Activated CD8-positive, alpha-beta memory T cell treated with anti-CD3 and anti-CD28 coated beads, Interleukin-2, amount 50 U/mL, for 24 hours (primary cell): ENCODE measurements around the gene ESPL1.
A peak's percentile ranks its signal among the peaks of the same experiment; 100 is the strongest.
"Not testable (repeated sequence)": the region's sequence is repeated elsewhere in the genome, so short reads cannot be mapped to it uniquely, and the experiment has no call there.

Source experiments
- DNase-seq: peaks from one replicate; pipeline ENCODE4 v3.0.0-alpha.2; 2020; ENCODE audit errors: extremely low read depth

ESPL1 gene

DNA sequence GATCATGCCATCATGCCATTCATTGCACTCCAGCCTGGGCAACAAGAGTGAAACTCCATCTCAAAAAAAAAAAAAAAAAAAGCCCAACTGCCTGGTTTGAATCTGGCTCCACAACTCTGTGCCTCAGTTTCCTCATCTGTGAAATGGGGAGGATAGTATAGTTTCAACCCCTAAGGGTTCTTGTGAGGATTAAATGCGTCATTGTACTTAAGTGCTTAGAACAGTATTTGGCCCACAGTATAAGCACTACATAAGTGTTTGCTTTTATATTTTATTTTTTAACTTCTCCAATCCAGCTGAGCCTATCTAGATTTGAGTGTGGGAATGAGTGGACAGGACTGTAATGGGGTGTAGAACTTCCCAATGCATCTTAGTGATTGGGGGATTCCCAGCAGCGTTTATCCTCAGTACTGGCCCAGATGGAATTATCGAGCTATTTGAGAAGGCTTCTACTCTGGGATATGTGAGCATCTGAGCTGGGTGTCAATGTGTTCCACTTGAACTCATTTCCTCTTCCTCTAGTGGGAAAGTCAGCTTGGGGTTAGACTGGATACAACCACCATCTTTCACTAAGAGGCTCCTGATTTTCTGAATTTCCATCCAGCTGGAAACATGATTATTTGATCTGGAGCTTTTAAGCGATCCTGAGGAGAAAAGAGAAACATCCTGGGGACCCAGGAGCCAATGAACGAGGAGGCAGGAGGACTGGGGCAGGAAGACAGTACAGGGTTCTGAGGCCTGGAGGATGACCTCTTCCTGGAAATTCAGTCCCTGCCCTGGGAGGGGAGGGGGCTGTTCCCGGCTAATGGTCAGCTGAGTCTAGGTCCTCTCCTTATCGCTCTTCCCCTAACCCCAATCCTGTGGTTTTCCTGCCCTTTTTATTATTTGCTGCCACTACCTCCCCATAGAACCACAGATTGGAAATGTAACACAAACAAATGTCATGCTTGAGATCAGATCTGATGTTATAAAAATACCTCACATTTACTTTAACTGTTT lies 9.3 kb upstream of the ESPL1 start:
- no peak for DNase-seq

DNA sequence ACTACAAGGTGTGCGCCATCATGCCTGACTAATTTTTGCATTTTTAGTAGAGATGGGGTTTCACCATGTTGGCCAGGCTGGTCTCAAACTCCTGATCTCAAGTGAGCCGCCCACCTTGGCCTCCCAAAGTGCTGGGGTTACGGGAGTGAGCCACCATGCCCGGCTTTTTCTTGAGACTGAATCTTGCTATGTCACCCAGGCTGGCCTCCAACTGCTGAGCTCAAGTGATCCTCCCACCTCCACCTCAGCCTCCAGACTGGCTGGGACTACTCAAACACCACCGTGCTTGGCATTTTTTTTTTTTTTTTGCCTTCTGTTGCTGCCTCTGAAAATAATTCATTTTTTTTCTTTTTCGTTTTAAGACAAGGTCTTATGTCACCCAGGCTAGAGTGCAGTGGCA lies 8.2 kb upstream of the ESPL1 start:
- DNase-seq = no peak

DNA sequence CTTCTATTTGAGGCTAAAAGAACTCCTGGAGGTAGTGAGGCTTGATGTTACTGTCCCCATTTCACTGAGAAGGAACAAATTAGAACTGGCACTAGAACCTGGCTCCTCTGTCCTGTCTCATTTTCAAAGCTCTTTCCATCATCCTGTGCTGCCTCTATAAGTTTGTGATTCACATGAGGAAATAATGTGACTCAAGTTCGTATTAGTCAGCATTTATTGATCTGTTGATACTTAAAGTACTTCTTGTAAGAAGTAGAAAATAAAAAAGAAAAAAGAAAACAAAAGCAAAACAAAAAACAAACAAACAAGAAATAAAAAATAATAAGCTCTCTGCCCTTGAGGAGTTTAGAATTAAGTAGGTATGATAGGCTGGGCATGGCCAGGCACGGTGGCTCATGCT lies 2.3 kb upstream of the ESPL1 start:
- no peak for DNase-seq

DNA sequence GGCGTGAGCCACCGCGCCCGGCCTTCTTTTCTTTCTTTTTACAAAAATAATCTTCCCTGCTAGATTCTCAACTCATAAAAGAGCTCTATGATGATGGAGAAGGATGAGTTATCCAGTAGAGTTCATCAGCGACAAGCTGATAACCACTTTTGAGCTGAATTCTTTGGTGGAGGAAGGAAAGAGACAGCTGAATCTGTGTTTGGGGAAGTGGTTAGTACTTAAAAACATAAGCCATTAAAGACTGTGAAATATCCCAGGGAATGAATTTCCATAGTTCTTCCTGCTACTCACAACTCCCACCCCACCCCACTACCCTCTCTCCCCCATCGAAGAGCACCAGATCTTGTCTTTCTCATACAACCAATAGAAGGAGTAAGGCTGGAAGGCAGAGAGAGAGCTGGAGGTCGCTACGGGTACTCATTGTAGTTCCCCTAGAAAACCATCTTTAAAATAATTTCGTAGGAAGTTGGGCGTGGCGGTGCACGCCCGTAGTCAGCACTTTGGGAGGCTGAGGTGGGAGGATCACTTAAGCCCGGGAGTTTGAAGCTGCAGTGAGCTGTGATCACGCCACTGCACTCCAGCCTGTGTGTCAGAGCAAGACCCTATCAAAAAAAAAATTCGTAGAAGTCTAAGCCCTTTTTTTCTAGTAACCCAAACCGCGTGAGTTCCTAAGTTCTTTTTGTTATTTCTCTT lies 647 bp upstream of the ESPL1 start:
- DNase-seq = no peak

DNA sequence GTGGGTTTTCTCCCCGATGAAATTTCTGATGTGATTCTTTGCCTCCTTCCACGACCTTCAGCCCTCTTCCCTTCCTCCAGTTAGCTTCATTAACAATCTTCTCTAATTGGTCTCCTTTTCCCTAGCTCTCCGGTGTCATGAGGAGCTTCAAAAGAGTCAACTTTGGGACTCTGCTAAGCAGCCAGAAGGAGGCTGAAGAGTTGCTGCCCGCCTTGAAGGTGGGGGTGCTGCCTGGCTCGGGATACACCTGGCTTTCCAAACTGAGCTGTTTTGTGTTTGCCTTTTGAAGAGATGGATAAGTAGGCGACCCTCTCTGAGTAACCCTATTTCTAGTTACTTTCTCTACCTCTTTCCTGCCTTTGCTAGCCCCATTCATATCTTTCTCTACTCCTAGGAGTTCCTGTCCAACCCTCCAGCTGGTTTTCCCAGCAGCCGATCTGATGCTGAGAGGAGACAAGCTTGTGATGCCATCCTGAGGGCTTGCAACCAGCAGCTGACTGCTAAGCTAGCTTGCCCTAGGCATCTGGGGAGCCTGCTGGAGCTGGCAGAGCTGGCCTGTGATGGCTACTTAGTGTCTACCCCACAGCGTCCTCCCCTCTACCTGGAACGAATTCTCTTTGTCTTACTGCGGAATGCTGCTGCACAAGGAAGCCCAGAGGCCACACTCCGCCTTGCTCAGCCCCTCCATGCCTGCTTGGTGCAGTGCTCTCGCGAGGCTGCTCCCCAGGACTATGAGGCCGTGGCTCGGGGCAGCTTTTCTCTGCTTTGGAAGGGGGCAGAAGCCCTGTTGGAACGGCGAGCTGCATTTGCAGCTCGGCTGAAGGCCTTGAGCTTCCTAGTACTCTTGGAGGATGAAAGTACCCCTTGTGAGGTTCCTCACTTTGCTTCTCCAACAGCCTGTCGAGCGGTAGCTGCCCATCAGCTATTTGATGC lies 797 bp downstream of the ESPL1 start:
- DNase-seq = no peak

DNA sequence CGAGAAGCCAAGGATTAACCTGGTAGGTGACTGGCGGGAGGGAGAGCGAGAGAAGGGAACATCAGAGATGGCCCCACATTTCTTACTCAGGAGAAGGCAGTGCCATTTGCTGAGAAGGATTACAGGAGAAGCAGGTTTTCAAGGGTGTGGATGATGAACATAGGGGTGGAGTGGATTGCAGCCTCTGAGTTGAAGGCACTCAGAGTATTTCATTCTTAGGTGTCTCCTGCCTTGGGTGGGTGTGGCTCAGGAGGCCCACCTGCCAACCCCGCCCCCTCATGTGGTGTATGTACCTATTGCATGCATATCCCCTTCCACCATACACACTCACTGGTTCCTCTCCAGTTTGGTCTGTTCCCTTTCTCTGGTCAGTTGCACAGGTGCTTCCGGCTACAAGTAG lies 6.3 kb downstream of the ESPL1 start:
- no peak for DNase-seq

DNA sequence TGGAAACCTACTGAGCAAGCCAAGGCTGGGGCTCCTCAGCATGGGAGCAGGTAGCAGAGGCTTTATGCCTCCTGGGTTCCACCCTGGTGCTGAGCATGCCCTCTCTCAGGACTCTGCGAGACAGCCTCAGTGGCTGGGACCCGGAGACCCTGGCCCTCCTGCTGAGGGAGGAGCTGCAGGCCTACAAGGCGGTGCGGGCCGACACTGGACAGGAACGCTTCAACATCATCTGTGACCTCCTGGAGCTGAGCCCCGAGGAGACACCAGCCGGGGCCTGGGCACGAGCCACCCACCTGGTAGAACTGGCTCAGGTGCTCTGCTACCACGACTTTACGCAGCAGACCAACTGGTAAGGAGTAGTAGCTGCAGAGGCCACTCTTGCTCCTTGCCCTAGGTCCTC lies 8.4 kb downstream of the ESPL1 start:
- no peak for DNase-seq

DNA sequence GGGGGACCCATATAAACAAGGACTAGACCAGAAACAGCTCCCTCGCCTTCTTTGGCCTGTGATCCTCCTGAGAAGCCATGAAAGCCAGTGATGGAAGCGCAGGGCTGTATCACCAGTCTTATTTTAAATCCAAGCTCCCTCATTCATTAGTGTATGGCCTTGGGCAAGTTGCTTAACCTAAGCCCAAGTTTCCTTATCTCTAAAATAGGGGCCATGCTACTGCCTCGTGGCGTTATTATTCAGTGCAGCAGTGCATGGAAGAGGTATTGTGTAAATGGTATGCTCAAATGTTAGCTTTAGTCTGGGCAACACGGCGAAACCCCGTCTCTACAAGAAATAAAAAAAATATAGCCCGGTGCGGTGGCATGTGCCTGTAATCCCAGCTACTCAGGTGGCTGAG lies 9.9 kb downstream of the ESPL1 start:
- DNase-seq = no peak

DNA sequence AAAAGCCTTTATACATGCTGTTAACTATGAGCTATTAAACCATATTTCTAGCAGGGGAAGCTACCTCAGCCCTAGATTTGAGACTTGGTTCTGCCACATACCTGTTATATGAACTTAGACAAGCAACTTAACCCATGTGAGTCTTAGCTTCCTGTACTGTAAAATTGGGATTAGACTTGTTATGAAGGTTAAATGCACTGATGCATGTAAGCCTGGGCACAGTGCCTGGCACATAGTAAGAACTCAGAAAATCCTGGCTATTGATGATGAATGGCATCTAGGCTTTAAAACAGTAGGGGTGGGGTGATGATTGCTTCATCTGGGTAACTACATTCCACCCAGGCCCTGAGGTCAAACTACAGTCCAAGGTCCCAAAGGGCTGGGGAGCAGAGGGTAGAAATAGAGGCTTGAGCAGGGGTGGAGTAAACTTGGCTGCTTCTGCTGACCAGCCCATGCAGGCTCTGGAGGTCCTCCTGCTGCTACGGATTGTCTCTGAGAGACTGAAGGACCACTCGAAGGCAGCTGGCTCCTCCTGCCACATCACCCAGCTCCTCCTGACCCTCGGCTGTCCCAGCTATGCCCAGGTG lies 11.3 kb downstream of the ESPL1 start:
- DNase-seq = no peak

DNA sequence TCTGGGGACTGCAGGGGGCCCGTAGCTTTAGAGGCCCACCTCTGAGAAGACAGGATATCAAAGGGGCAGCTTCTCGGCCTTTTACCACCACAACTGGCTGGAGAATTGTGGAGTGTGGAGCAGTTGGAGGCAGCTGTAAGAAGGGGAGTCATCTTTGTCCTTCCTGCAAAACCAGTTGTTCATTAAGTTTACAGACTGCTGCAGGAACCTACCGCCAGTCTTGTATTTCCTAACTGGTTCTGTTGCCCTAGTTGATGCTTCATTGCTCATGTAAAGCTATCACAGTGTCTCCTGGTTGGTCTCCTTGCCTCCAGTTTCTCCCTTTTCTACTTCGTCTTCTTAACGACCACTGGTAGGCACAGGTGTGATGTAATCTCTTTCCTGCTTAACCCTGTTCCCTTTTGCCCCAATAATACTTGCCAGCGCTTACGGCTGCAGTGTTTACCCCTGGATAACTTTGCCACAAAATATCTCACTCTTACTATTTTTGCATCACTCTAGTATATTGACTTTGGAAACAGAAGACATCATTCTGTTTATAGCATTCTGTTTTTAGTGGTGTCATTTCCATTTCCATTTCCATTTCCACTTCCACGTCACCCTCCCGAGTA lies 11.9 kb downstream of the ESPL1 start:
- no peak for DNase-seq

DNA sequence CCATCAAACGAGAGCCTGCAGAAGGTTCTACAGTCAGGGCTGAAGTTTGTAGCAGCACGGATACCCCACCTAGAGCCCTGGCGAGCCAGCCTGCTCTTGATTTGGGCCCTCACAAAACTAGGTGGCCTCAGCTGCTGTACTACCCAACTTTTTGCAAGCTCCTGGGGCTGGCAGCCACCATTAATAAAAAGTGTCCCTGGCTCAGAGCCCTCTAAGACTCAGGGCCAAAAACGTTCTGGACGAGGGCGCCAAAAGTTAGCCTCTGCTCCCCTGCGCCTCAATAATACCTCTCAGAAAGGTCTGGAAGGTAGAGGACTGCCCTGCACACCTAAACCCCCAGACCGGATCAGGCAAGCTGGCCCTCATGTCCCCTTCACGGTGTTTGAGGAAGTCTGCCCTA lies 18.3 kb downstream of the ESPL1 start:
- DNase-seq = no peak

DNA sequence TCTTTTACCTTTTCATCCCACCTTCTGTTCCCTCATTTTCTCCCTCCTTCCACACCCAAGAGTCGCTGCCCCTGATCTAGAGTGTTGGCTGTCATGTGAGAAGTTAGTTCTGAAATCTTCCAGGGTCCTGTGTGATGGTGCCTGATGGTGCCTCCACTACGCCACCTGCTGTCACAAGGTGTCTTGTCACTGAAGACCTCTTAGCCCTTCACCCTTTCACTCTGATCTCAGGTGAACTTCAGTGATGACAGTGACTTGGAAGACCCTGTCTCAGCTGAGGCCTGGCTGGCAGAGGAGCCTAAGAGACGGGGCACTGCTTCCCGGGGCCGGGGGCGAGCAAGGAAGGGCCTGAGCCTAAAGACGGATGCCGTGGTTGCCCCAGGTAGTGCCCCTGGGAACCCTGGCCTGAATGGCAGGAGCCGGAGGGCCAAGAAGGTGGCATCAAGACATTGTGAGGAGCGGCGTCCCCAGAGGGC lies 19.7 kb downstream of the ESPL1 start:
- peak; percentile 28 for DNase-seq

DNA sequence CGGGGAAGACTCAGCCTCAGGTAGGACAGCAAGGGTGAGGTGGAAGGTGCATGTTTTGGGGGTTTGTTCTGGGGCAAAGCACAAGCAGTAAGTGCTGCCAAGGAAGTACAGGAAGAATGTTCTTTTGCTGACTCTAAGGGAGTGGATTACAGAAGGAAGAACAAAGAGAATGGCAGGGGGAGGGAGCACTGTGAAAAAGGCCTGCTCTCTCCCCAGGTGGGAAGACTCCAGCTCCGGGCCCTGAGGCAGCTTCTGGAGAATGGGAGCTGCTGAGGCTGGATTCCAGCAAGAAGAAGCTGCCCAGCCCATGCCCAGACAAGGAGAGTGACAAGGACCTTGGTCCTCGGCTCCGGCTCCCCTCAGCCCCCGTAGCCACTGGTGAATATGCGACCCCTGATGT lies 20.2 kb downstream of the ESPL1 start:
- DNase-seq = no peak

DNA sequence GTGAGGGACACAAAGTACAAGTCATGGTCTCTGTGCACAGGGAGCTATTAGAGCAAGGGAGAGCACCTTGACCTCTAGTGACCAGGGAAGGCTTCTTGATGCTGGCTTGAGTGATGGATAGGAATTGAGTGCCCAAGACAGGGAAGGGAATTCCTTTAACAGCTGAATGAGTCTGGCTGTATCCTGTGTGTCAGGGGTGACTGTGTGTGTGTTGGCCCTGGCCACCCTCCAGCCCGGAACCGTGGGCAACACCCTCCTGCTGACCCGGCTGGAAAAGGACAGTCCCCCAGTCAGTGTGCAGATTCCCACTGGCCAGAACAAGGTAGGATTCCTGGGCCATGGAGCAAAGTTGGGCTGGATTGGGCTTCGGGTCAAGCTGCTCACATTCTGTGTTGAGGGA lies 21.8 kb downstream of the ESPL1 start:
- no peak for DNase-seq

DNA sequence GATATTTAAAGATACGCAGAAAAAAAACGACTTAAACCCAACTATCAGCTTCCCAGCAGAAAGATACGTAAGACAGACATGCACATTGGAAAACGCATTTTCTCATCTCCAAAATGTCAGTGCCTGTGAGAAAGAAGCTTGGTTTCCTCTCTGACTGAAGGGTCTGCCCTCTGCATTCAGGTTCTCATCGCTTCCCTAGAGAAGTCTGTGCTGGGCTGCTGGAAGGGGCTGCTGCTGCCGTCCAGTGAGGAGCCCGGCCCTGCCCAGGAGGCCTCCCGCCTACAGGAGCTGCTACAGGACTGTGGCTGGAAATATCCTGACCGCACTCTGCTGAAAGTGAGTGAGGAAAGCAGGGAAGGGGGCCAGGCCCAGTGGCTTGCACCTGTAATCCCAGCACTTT lies 22.6 kb downstream of the ESPL1 start:
- no peak for DNase-seq

DNA sequence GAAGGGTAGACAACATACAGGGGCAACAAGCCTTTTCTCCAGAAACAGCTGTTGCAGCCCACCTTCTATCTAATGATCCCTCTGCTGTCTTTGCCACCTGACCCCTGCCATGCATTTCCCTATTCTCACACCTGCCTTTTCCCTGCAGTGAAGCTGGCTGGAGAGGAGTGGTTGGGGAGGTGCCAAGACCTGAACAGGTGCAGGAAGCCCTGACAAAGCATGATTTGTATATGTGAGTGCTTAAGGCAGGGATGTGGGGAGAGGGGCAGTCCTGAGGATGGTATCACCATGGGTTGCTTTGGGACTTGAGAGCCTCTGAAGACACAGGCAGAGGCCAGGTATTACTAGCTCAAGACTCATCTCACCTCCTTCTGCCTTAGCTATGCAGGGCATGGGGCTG lies 24.3 kb downstream of the ESPL1 start:
- no peak for DNase-seq

DNA sequence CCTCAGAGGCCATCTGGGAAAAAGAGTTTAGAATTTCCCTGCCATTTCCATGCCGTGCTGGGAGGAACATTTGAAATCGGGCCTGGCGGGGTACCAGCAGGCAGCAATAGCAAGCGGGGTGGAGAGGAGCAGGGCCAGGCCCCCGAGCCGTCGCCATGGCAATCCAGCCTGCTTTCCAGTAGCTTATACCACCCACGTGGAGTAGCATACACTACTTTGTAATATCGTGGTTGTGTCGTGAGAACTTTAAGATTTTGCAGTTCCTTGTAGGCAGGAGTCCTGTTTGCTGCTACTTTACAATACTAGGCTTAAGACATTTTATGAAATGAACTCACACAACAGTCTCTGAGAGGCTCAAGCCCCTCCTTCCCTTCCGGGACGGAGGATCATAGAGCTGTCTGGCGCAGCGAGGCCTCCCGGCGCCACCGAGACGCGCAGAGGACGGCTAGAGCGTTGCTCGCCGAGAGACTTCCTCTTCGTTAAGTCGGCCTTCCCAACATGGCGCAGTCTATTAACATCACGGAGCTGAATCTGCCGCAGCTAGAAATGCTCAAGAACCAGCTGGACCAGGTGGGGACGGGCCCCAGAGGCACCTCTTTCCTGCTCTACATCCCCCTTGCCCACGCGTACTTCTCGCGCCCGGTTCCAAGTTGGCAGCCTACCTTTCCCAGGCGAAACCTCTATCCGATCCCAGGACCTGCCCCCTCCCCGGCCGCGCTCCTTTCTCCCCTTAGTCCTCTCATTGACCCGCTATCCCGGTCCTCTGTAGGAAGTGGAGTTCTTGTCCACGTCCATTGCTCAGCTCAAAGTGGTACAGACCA lies 27.2 kb downstream of the ESPL1 start, which contains the start of gene PFDN5:
TSS of gene PFDN5 (plus strand) at position 473 of the 821 bp plus-strand sequence. CDS start at position 499, 26 bp downstream.
- peak; percentile 66 for DNase-seq

DNA sequence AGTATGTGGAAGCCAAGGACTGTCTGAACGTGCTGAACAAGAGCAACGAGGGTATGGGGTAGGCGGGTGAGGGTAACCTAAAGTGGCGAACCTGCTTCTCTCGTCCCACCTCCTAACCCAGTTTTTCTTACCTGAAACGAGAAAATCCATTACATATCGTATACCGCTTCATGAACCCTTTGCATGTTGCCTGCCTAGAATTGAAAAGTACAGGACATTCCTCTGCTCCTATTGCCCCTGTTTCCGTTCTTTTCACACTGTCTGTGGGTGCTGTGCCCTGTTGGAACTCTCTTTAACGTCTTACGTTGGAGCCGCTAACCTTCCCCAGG lies 27.8 kb downstream of the ESPL1 start:
- DNase-seq = no peak

DNA sequence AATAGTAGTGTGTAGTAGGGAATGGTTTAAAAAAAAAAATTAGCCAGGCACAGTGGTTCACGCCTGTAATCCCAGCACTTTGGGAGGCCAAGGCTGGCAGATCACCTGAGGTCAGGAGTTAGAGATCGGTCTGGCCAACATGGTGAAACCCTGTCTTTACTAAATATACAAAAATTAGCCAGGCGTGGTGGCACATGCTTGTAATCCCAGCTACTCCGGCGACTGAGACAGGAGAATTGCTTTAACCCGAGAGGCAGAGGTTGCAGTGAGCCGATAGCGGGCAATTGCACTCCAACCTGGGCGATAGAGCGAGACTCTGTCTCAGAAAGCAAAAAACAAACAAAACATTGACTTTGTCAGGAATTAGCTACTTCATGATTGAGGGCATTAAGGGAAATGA lies 29.0 kb downstream of the ESPL1 start:
- DNase-seq = not testable (repeated sequence)

DNA sequence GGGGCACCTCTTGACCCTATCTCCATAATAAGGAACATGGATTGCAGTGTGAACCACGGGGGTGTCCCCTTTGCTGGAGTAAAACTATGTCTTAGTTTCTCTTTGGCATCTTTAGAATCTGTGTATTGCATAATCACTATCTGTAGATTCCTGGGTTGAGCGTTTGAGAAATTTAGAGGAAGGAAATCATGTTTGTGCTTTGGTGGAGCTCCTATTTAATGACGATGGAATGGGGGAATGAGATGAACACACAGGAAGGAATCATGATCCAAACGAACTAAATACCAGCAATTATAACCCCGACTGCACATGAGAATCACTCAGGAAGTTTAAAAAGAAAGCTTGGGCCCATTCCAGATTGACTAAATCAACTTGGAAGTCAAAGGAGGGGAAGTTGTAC lies 30.1 kb downstream of the ESPL1 start:
- DNase-seq = no peak
